ENCODE measurements around the gene BRMS1. TPM values are rescaled to one million over a fixed set of nuclear protein-coding genes. Genes with fewer than 3 reads are reported as not detected.

Gene BRMS1
- total RNA-seq, 4 donors from 2014 or later: 45.7 to 60.3 (median 57.3) TPM

GRCh38 chr11:66330931-66331330, 14.0 kb downstream of the BRMS1 start:
- no peaks in the 10 kb centered on the region for H3K27me3 ChIP-seq
- 63% methylated on average over 7 of the region's 10 CpGs for WGBS
- H3K4me3 ChIP-seq: no peak overlapping the region
- H3K4me1 ChIP-seq: peaks cover 58% of the 10 kb centered on the region
- no peak for DNase-seq (ENCODE audit: low spot score in 2 of 2)
- H3K36me3 ChIP-seq: peaks cover 26% of the 10 kb centered on the region
- no peak for TF ChIP-seq POLR2AphosphoS5 (IDR thresholded peaks at IDR 0.05)
- TF ChIP-seq EP300 (IDR thresholded peaks at IDR 0.05): no peak
- no peak for TF ChIP-seq CTCF (IDR thresholded peaks at IDR 0.05)
- no peak for TF ChIP-seq POLR2A (IDR thresholded peaks at IDR 0.05)
- H3K9me3 ChIP-seq: no peaks in the 10 kb centered on the region
- no peak overlapping the region for H3K27ac ChIP-seq

- no peak for DNase-seq (ENCODE audit: low spot score in 2 of 2)
- H3K9me3 ChIP-seq: no peaks in the 10 kb centered on the region
- WGBS: 86% methylated on average over 3 of the region's 3 CpGs
- H3K27me3 ChIP-seq: no peaks in the 10 kb centered on the region
- peaks cover 58% of the 10 kb centered on the region for H3K4me1 ChIP-seq
- H3K27ac ChIP-seq: no peak overlapping the region
- TF ChIP-seq EP300 (IDR thresholded peaks at IDR 0.05): no peak
- TF ChIP-seq POLR2A (IDR thresholded peaks at IDR 0.05): no peak
- TF ChIP-seq CTCF (IDR thresholded peaks at IDR 0.05): no peak
- no peak for TF ChIP-seq POLR2AphosphoS5 (IDR thresholded peaks at IDR 0.05)
- no peak overlapping the region for H3K4me3 ChIP-seq
- peaks cover 26% of the 10 kb centered on the region for H3K36me3 ChIP-seq
These were observed 15.7 kb downstream of the BRMS1 start for GRCh38 chr11:66329165-66329673.

GRCh38 chr11:66328302-66329144, 16.4 kb downstream of the BRMS1 start:
- DNase-seq (ENCODE audit: low spot score in 2 of 2): peak; percentile 89 to 92
- no peaks in the 10 kb centered on the region for H3K9me3 ChIP-seq
- peaks cover 21% of the 10 kb centered on the region for H3K36me3 ChIP-seq
- no peaks in the 10 kb centered on the region for H3K27me3 ChIP-seq
- H3K4me1 ChIP-seq: peaks cover 54% of the 10 kb centered on the region
- H3K4me3 ChIP-seq: peak overlapping the region; percentile 12
- H3K27ac ChIP-seq: peak overlapping the region; percentile 74
- TF ChIP-seq POLR2A (IDR thresholded peaks at IDR 0.05) (no peak), POLR2AphosphoS5 (IDR thresholded peaks at IDR 0.05) (peak in 2 of 3 donors; percentile 11 to 21), EP300 (IDR thresholded peaks at IDR 0.05) (no peak), CTCF (IDR thresholded peaks at IDR 0.05) (peak; percentile 92 to 97)
- WGBS: 6% methylated on average over 16 of the region's 19 CpGs

- Histone ChIP-seq H3K36me3 (peaks cover 16% of the 10 kb centered on the region), H3K27me3 (no peaks in the 10 kb centered on the region), H3K27ac (peak overlapping the region; percentile 74), H3K4me1 (peaks cover 51% of the 10 kb centered on the region), H3K4me3 (no peak overlapping the region), H3K9me3 (no peaks in the 10 kb centered on the region)
- DNase-seq (ENCODE audit: low spot score in 2 of 2): peak in 1 of 2 donors; percentile 67
- TF ChIP-seq CTCF (IDR thresholded peaks at IDR 0.05) (no peak), POLR2AphosphoS5 (IDR thresholded peaks at IDR 0.05) (peak in 1 of 3 donors; percentile 36)
- WGBS: 0% methylated on average over 1 of the region's 3 CpGs
These were observed 16.9 kb downstream of the BRMS1 start for GRCh38 chr11:66328031-66328301.

GRCh38 chr11:66327171-66328030, 17.5 kb downstream of the BRMS1 start:
- Histone ChIP-seq H3K9me3 (no peaks in the 10 kb centered on the region), H3K36me3 (peaks cover 10% of the 10 kb centered on the region), H3K4me1 (peaks cover 53% of the 10 kb centered on the region), H3K27me3 (no peaks in the 10 kb centered on the region), H3K4me3 (no peak overlapping the region), H3K27ac (peak overlapping the region; percentile 74)
- TF ChIP-seq POLR2A (IDR thresholded peaks at IDR 0.05) (no peak), EP300 (IDR thresholded peaks at IDR 0.05) (no peak), CTCF (IDR thresholded peaks at IDR 0.05) (no peak), POLR2AphosphoS5 (IDR thresholded peaks at IDR 0.05) (no peak)
- WGBS: 70% methylated on average over 10 of the region's 10 CpGs
- peak in 1 of 2 donors; percentile 73 for DNase-seq (ENCODE audit: low spot score in 2 of 2)
